GM12873 (cell line): ENCODE measurements around the gene TET2.

ENCODE experiments used
- CTCF ChIP-seq: IDR thresholded peaks from 2 replicates; pipeline ENCODE4 v1.5.1; 2012; ENCODE audit warnings: low read depth, mild to moderate bottlenecking, moderate library complexity, low read length, control low read depth; ENCODE audit not compliant: insufficient read depth; ENCODE audit errors: missing control alignments

TET2 gene

GRCh38 chr4:105210916-105211315, 64.2 kb downstream of the TET2 start:
- no peak for TF ChIP-seq CTCF

- TF ChIP-seq CTCF: no peak
Observed at GRCh38 chr4:105215609-105216313, 69.1 kb downstream of the TET2 start.

GRCh38 chr4:105225500-105225899, 78.8 kb downstream of the TET2 start:
- no peak for TF ChIP-seq CTCF

GRCh38 chr4:105227054-105227453, 80.4 kb downstream of the TET2 start:
- no peak for TF ChIP-seq CTCF

- TF ChIP-seq CTCF: no peak
Observed at GRCh38 chr4:105230287-105230686, 83.6 kb downstream of the TET2 start.

- TF ChIP-seq CTCF: no peak
Observed at GRCh38 chr4:105232374-105232773, 85.7 kb downstream of the TET2 start.

- TF ChIP-seq CTCF: no peak
Observed at GRCh38 chr4:105234582-105234981, 87.9 kb downstream of the TET2 start.
